Fibroblast of villous mesenchyme (primary cell): ENCODE data around the gene CCDC107. TPM values are rescaled to one million over a fixed set of nuclear protein-coding genes. Genes with fewer than 3 reads are reported as not detected.
A peak's percentile ranks its signal among the peaks of the same experiment; 100 is the strongest.
"Not testable (repeated sequence)": the region's sequence is repeated elsewhere in the genome, so short reads cannot be mapped to it uniquely, and the experiment has no call there.

Experiments used
- DNase-seq: peaks from one replicate; pipeline ENCODE4 v3.0.0-alpha.2; 2010; ENCODE audit warnings: low read depth
- H3K4me3 ChIP-seq: 2 replicates; pipeline ENCODE4 v1.5.1; 2011; ENCODE audit warnings: low read depth, mild to moderate bottlenecking, low read length
- CTCF ChIP-seq: IDR thresholded peaks from 2 replicates; pipeline ENCODE4 v1.5.1; 2012; ENCODE audit warnings: low read depth, mild to moderate bottlenecking, low read length; ENCODE audit not compliant: insufficient read depth
- total RNA-seq: library from RNA; depleted of rRNA; stranded (reverse); fragments of >200 nt; gene quantifications from 2 replicates; pipeline ENCODE4 v1.2.3, GENCODE V29; 2012

Gene CCDC107
- total RNA-seq, 1 donor, result 18.1 TPM

GRCh38 chr9:35643046-35643445, 15.0 kb upstream of the CCDC107 start:
- TF ChIP-seq CTCF, result no peak
- no peak overlapping the region for H3K4me3 ChIP-seq
- no peak for DNase-seq

GRCh38 chr9:35645736-35646135, 12.4 kb upstream of the CCDC107 start:
- not testable (repeated sequence) for DNase-seq
- H3K4me3 ChIP-seq, result peak overlapping the region; percentile 67

- peak overlapping the region; percentile 67 for H3K4me3 ChIP-seq
- TF ChIP-seq CTCF, result no peak
- DNase-seq, result peak; percentile 26
Observed at GRCh38 chr9:35646153-35646532, 11.9 kb upstream of the CCDC107 start.

- peak; percentile 90 for TF ChIP-seq CTCF
- DNase-seq, result peak; percentile 88
- peak overlapping the region; percentile 67 for H3K4me3 ChIP-seq
Observed at GRCh38 chr9:35646533-35647265, 11.4 kb upstream of the CCDC107 start.

- DNase-seq, result no peak
- H3K4me3 ChIP-seq, result no peak overlapping the region
- TF ChIP-seq CTCF, result no peak
Observed at GRCh38 chr9:35649431-35650340, 8.4 kb upstream of the CCDC107 start.

- no peak within 1 kb of the TSS for H3K4me3 ChIP-seq
- TF ChIP-seq CTCF, result no peak
- no peak for DNase-seq
Observed at GRCh38 chr9:35650341-35651158, 7.5 kb upstream of the CCDC107 start, which contains the start of gene SIT1. Gene SIT1 (minus strand): TSS chr9:35650931. CDS start chr9:35650853, 78 bp downstream.
